Measurements from ENCODE around the gene LCE3B.

Gene LCE3B

DNA sequence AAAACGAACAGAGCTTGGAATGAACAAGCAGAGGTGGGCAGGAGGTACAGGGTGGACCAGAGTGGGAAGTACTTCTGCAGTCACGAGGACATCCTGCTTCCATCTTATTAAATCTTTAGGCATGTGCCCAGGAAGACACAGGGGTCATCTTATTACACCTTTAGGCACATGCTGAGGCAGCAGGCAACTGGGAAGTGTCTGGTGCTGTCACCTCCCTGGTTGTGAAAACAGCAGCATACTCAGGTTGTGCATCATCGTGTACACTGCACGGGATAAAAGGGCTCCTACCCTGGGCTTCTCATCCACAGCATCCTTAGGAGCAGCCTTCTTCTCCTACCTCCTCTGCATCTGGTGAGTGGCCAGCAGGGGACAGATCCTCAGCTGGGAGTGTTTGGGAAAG, 13.7 kb upstream of the LCE3B start, which contains the start of gene LCE3C:
Gene LCE3C, plus strand, starts transcription at position 301 of the 400 bp plus-strand sequence. CDS start 498 bp downstream, outside the sequence.
- H3K27me3 ChIP-seq (ENCODE audit: control insufficient read depth, insufficient read depth, low read length, poor library complexity, severe bottlenecking), result no peaks in the 10 kb centered on the region
- WGBS, 2 experiments, result no CpG with 5 or more reads among the region's 4 CpGs

DNA sequence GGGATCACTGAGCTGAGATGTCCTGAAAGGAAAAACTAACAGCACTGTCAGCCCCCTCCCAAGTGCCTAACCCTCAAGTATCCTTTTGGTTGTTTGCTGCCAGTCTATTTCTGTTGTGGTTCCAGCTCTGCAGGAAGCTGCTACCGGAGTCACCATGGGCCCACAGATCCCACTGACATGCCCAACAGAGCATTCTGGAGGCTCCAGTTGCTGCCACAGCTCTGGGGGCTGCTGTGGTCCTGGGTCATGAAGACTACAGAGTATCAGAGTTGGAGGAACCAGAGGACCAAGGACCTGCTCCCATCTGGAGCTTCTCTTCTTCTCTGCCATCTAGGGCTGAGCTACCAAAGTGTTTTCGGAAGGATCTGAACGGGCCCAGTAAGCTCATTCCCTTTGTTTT, 8.4 kb downstream of the LCE3B start:
- WGBS, 2 experiments, result 57% methylated on average over 3 of the region's 3 CpGs
- H3K4me1 ChIP-seq (ENCODE audit: control insufficient read depth, insufficient read depth, low read length), result no peaks in the 10 kb centered on the region
- no peak overlapping the region for H3K4me3 ChIP-seq (ENCODE audit: insufficient read depth, low read depth, low read length)
- H3K27me3 ChIP-seq (ENCODE audit: control insufficient read depth, insufficient read depth, low read length, poor library complexity, severe bottlenecking), result no peaks in the 10 kb centered on the region
- H3K27ac ChIP-seq (ENCODE audit: insufficient read depth, low read depth, low read length, poor library complexity, severe bottlenecking), result no peak overlapping the region
- H3K36me3 ChIP-seq (ENCODE audit: control insufficient read depth, insufficient read depth, low read length), result no peaks in the 10 kb centered on the region
- H3K9me3 ChIP-seq (ENCODE audit: control insufficient read depth, low read length), result peaks cover 15% of the 10 kb centered on the region

More for the DNA sequence above, 13.7 kb upstream of the LCE3B start, which contains the start of gene LCE3C:
- no peaks in the 10 kb centered on the region for H3K36me3 ChIP-seq (ENCODE audit: control insufficient read depth, insufficient read depth, low read length)
- H3K9me3 ChIP-seq (ENCODE audit: control insufficient read depth, low read length), result no peaks in the 10 kb centered on the region
- no peaks in the 10 kb centered on the region for H3K4me1 ChIP-seq (ENCODE audit: control insufficient read depth, insufficient read depth, low read length)
- H3K27ac ChIP-seq (ENCODE audit: insufficient read depth, low read depth, low read length, poor library complexity, severe bottlenecking), result no peak within 1 kb of the TSS
- H3K4me3 ChIP-seq (ENCODE audit: insufficient read depth, low read depth, low read length), result no peak within 1 kb of the TSS

DNA sequence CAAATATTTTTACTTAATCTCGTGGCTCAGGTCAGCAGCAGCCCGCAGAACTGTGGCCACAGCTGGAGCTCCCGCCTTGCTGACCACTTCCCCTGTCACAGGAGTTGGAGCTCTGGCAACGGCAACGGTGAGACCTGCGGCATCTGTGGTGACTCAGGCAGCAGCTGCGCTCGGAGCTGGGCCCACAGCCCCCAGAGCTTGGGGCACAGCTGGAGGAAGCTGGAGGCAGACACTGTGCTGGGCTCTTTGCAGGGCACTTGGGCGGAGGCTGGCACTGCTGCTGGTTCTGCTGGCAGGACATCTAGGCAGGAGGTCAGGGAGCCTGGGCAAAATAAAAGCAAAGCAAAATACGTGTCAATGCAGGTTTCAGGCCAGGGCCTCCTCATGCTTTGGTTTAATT, 9.2 kb downstream of the LCE3B start, which contains the start of gene LCE3A:
Gene LCE3A, minus strand, starts transcription at position 301 of the 400 bp plus-strand sequence. Its CDS starts 0 bp downstream, at position 301.
- Histone ChIP-seq H3K4me3 (ENCODE audit: insufficient read depth, low read depth, low read length) (no peak within 1 kb of the TSS), H3K9me3 (ENCODE audit: control insufficient read depth, low read length) (peaks cover 15% of the 10 kb centered on the region), H3K27ac (ENCODE audit: insufficient read depth, low read depth, low read length, poor library complexity, severe bottlenecking) (no peak within 1 kb of the TSS), H3K36me3 (ENCODE audit: control insufficient read depth, insufficient read depth, low read length) (no peaks in the 10 kb centered on the region), H3K27me3 (ENCODE audit: control insufficient read depth, insufficient read depth, low read length, poor library complexity, severe bottlenecking) (no peaks in the 10 kb centered on the region), H3K4me1 (ENCODE audit: control insufficient read depth, insufficient read depth, low read length) (no peaks in the 10 kb centered on the region)
- 78 to 82% methylated on average over 10 of the region's 10 CpGs for WGBS, 2 experiments

DNA sequence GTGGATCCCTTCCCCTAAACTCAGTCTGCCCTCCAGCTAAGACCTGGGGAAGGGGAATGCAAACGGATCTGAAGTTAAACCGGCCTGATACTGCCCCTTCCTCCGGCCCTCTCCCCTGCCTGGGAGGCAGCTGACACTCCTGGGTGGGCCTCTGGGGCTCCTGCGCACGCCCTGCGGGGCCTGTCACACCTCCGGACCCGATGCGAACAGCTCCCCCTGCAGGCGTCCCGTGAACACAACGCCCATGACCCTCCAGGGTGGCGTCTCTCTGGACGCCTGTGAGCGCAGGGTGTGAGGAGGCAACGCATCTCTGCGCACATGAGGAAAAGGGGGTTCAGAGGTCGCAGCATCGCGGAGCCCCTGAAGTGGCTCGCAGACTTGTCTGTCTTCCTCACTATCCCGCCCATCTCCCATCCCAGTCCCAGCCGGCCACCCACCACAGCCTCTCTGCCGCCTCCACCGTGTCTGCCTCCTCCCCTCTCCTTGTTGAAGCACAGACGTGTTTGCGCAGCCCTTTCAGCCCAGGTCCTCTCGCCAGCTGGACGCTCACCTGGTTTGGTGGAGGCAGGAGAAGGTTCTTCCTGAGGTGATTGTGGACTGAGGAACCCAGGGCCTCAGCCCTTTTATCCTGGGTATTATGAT, 9.7 kb downstream of the LCE3B start:
- H3K27ac ChIP-seq (ENCODE audit: insufficient read depth, low read depth, low read length, poor library complexity, severe bottlenecking), result no peak overlapping the region
- H3K4me3 ChIP-seq (ENCODE audit: insufficient read depth, low read depth, low read length), result no peak overlapping the region
- WGBS, 2 experiments, result 81 to 83% methylated on average over 29 of the region's 29 CpGs
- H3K9me3 ChIP-seq (ENCODE audit: control insufficient read depth, low read length), result peaks cover 15% of the 10 kb centered on the region
- H3K27me3 ChIP-seq (ENCODE audit: control insufficient read depth, insufficient read depth, low read length, poor library complexity, severe bottlenecking), result no peaks in the 10 kb centered on the region
- H3K36me3 ChIP-seq (ENCODE audit: control insufficient read depth, insufficient read depth, low read length), result no peaks in the 10 kb centered on the region
- H3K4me1 ChIP-seq (ENCODE audit: control insufficient read depth, insufficient read depth, low read length), result no peaks in the 10 kb centered on the region

DNA sequence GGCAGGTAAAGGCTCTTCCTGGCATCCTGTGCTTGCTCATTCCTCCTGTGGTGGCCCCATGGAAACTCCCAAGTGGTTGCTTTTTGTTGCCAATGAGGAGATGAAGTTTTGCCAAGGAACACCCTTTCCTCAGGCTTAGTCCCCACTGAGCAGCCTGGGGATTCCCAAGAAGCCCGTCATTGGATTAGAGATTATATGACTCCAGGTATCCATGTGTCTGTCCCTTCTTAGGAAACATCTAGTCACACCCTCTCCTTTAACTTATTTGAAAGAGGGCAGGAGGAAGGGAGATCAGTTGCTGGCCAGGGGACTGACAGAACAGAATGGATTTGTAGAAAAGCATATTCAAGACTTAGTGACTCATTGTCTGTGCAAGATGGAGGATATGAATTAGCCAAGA, 13.1 kb downstream of the LCE3B start:
- H3K27ac ChIP-seq (ENCODE audit: insufficient read depth, low read depth, low read length, poor library complexity, severe bottlenecking), result no peak overlapping the region
- H3K27me3 ChIP-seq (ENCODE audit: control insufficient read depth, insufficient read depth, low read length, poor library complexity, severe bottlenecking), result no peaks in the 10 kb centered on the region
- peaks cover 9% of the 10 kb centered on the region for H3K9me3 ChIP-seq (ENCODE audit: control insufficient read depth, low read length)
- H3K4me1 ChIP-seq (ENCODE audit: control insufficient read depth, insufficient read depth, low read length), result no peaks in the 10 kb centered on the region
- no peaks in the 10 kb centered on the region for H3K36me3 ChIP-seq (ENCODE audit: control insufficient read depth, insufficient read depth, low read length)
- WGBS, 2 experiments, result 60 to 65% methylated on average over 1 of the region's 1 CpG
- H3K4me3 ChIP-seq (ENCODE audit: insufficient read depth, low read depth, low read length), result no peak overlapping the region

DNA sequence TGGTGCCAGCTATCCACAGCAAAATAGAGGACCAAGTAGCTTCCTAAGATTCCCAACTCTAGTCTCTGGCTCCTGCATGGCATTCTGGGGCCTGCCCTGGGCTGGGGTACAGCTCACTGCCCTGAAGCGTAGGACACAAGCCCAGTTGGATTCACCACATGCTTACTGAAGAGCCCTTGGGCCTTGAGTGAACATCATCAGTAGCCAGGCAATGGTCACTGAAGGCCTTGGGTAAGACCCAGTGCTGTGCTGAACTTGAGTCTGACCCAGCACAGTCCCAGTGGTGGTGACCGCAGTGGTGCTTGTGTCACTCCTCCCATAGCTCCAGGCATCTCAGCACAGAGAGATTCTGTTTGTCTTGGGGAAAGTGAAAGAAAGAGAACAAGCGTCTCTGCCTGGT, 17.0 kb downstream of the LCE3B start:
- no peaks in the 10 kb centered on the region for H3K36me3 ChIP-seq (ENCODE audit: control insufficient read depth, insufficient read depth, low read length)
- no peaks in the 10 kb centered on the region for H3K4me1 ChIP-seq (ENCODE audit: control insufficient read depth, insufficient read depth, low read length)
- H3K4me3 ChIP-seq (ENCODE audit: insufficient read depth, low read depth, low read length), result no peak overlapping the region
- peaks cover 2% of the 10 kb centered on the region for H3K9me3 ChIP-seq (ENCODE audit: control insufficient read depth, low read length)
- 78 to 88% methylated on average over 3 of the region's 3 CpGs for WGBS, 2 experiments
- no peak overlapping the region for H3K27ac ChIP-seq (ENCODE audit: insufficient read depth, low read depth, low read length, poor library complexity, severe bottlenecking)
- no peaks in the 10 kb centered on the region for H3K27me3 ChIP-seq (ENCODE audit: control insufficient read depth, insufficient read depth, low read length, poor library complexity, severe bottlenecking)

DNA sequence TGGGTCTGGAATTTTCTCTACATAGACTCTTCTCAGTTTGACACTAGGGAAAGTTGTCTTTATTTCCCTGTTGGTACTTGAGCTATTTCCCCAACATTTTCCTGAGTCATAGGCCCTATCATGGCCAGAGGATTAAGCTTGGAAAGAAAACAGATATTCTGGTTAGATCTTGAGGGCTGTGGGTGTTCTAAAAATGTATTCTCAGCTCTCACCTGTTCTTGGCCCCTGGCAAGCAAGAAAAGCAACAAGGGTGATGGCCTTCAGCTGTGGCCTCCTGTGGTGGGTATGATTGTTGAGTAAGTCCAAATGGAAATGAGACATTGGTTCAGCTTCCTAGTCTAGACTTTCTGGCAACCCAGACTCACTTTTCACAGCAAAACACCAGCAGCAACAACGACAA, 26.7 kb downstream of the LCE3B start:
- Histone ChIP-seq H3K4me3 (ENCODE audit: insufficient read depth, low read depth, low read length) (no peak overlapping the region), H3K9me3 (ENCODE audit: control insufficient read depth, low read length) (peaks cover 19% of the 10 kb centered on the region), H3K36me3 (ENCODE audit: control insufficient read depth, insufficient read depth, low read length) (no peaks in the 10 kb centered on the region), H3K27ac (ENCODE audit: insufficient read depth, low read depth, low read length, poor library complexity, severe bottlenecking) (no peak overlapping the region), H3K4me1 (ENCODE audit: control insufficient read depth, insufficient read depth, low read length) (no peaks in the 10 kb centered on the region), H3K27me3 (ENCODE audit: control insufficient read depth, insufficient read depth, low read length, poor library complexity, severe bottlenecking) (no peaks in the 10 kb centered on the region)
- WGBS, 2 experiments, result 40 to 51% methylated on average over 1 of the region's 1 CpG

DNA sequence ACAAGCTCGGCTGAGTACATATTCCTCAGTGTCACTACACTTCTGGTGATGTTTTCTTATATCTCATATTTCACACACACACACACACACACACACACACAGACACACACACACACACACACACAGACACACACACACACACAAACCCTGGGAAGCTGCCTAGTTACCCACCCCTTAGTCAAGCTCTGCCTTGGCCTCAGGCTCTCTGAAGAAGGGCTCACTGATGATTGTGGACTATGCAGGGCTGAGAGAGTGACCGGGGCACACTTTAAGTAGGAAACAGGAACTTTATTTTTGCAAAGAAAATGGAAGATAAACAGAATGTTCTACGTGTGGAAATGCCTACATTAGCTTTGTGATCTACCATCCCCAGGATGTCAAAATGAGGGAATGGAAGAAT, 30.3 kb downstream of the LCE3B start:
- WGBS, 2 experiments, result 56 to 63% methylated on average over 3 of the region's 3 CpGs
- peaks cover 12% of the 10 kb centered on the region for H3K9me3 ChIP-seq (ENCODE audit: control insufficient read depth, low read length)
- H3K27ac ChIP-seq (ENCODE audit: insufficient read depth, low read depth, low read length, poor library complexity, severe bottlenecking), result no peak overlapping the region
- H3K27me3 ChIP-seq (ENCODE audit: control insufficient read depth, insufficient read depth, low read length, poor library complexity, severe bottlenecking), result no peaks in the 10 kb centered on the region
- no peak overlapping the region for H3K4me3 ChIP-seq (ENCODE audit: insufficient read depth, low read depth, low read length)
- H3K4me1 ChIP-seq (ENCODE audit: control insufficient read depth, insufficient read depth, low read length), result no peaks in the 10 kb centered on the region
- H3K36me3 ChIP-seq (ENCODE audit: control insufficient read depth, insufficient read depth, low read length), result no peaks in the 10 kb centered on the region

DNA sequence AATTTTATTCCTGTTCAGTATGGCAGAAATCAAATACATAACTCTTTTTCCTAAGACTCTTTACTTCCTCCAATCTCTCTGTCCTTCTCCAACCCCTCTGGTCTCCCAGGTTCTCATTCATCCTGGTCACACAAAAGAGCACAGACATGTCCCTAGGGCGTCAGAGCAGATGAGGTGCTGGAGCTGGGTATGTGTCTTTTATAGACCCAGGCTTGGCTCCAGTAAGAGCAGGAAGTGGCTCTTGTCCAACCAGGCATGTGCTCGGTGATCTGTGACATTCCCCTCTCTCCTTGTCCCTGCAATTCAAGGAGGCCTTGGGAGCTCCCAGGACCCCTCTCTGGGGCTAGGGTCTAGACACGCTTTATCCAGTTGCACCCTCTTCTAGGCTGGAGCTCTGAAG, 31.5 kb downstream of the LCE3B start:
- H3K27ac ChIP-seq (ENCODE audit: insufficient read depth, low read depth, low read length, poor library complexity, severe bottlenecking), result no peak overlapping the region
- WGBS, 2 experiments, result 69 to 76% methylated on average over 3 of the region's 3 CpGs

DNA sequence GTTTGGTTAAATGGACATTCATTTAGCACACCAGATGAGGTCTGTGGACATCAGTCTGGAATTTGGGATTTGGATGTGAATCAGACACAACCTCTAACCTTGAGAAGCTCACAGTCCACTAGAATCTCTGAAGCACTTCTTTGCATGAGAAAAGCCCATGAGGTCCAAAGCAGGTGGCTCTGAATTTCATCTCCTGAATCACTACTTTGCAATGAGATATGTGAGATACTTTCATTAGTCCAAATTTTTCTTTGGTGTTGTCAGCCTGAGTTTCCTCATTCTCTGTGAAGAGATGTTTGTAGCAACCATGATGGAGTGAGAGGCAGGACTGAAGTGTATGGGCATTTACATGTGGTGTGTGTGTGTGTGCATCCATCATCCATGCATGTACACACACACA, 33.0 kb downstream of the LCE3B start:
- no peak overlapping the region for H3K4me3 ChIP-seq (ENCODE audit: insufficient read depth, low read depth, low read length)
- H3K27me3 ChIP-seq (ENCODE audit: control insufficient read depth, insufficient read depth, low read length, poor library complexity, severe bottlenecking), result no peaks in the 10 kb centered on the region
- H3K36me3 ChIP-seq (ENCODE audit: control insufficient read depth, insufficient read depth, low read length), result no peaks in the 10 kb centered on the region
- H3K4me1 ChIP-seq (ENCODE audit: control insufficient read depth, insufficient read depth, low read length), result no peaks in the 10 kb centered on the region
- no peak overlapping the region for H3K27ac ChIP-seq (ENCODE audit: insufficient read depth, low read depth, low read length, poor library complexity, severe bottlenecking)
- H3K9me3 ChIP-seq (ENCODE audit: control insufficient read depth, low read length), result peaks cover 10% of the 10 kb centered on the region

More for the DNA sequence above, 31.5 kb downstream of the LCE3B start:
- Histone ChIP-seq H3K9me3 (ENCODE audit: control insufficient read depth, low read length) (peaks cover 13% of the 10 kb centered on the region), H3K27me3 (ENCODE audit: control insufficient read depth, insufficient read depth, low read length, poor library complexity, severe bottlenecking) (no peaks in the 10 kb centered on the region), H3K36me3 (ENCODE audit: control insufficient read depth, insufficient read depth, low read length) (no peaks in the 10 kb centered on the region), H3K4me3 (ENCODE audit: insufficient read depth, low read depth, low read length) (no peak overlapping the region), H3K4me1 (ENCODE audit: control insufficient read depth, insufficient read depth, low read length) (no peaks in the 10 kb centered on the region)
